Vagina (tissue), 2 donors: Measurements from ENCODE around the gene KRT75. TPM values are rescaled to one million over a fixed set of nuclear protein-coding genes. Genes with fewer than 3 reads are reported as not detected.

Source experiments
- DNase-seq, 2 donors: peaks; one replicate each; pipeline ENCODE4 v3.0.0-alpha.2; 2017; ENCODE audit errors: extremely low spot score in 2 of 2
- H3K27ac ChIP-seq: fragments of 200-600 bp; sonication (generic); one replicate; pipeline ENCODE4 v1.5.1; 2019
- H3K27me3 ChIP-seq: fragments of 200-600 bp; sonication (generic); one replicate; pipeline ENCODE4 v1.5.1; 2019
- H3K36me3 ChIP-seq, 2 donors: fragments of 200-600 bp; sonication (generic); one replicate each; pipeline ENCODE4 v1.5.1; 2017 to 2019
- H3K4me1 ChIP-seq: fragments of 200-600 bp; sonication (generic); one replicate; pipeline ENCODE4 v1.5.1; 2019
- H3K4me3 ChIP-seq, 2 donors: fragments of 200-600 bp; sonication (generic); 1 replicate in 1 of 2; 2 replicates in 1 of 2; pipeline ENCODE4 v1.5.1; 2016 to 2019
- H3K9me3 ChIP-seq: fragments of 200-600 bp; sonication (generic); one replicate; pipeline ENCODE4 v1.5.1; 2019
- CTCF ChIP-seq, 3 experiments: fragments of 450-650 bp in 2 of 3; fragments of 200-600 bp in 1 of 3; sonication (generic) in 1 of 3; IDR thresholded peaks; one replicate each; pipeline ENCODE4 v1.5.1; 2017 to 2019; ENCODE audit warnings: antibody characterized with exemption in 3 of 3, mild to moderate bottlenecking in 2 of 3, moderate library complexity in 2 of 3
- POLR2A ChIP-seq, 2 donors: fragments of 450-650 bp; IDR thresholded peaks; one replicate each; pipeline ENCODE4 v1.6.1; 2017; ENCODE audit warnings: antibody characterized with exemption in 2 of 2, mild to moderate bottlenecking in 2 of 2, moderate library complexity in 2 of 2
- POLR2AphosphoS5 ChIP-seq, 2 donors: sonication (generic); formaldehyde crosslinking; IDR thresholded peaks; one replicate each; pipeline ENCODE4 v1.9.0; 2017; ENCODE audit warnings: antibody characterized with exemption in 2 of 2, mild to moderate bottlenecking in 2 of 2, low read depth in 1 of 2; ENCODE audit not compliant: insufficient read depth in 1 of 2
- intact Hi-C: fragments of 100-400 bp; cut with DNase I; formaldehyde crosslinking; loops from one replicate; pipeline ENCODE4 v1.15.1; 2023
- total RNA-seq: library from RNA; depleted of rRNA; stranded (reverse); fragments of >200 nt; gene quantifications from one replicate; pipeline ENCODE4 v1.2.3, GENCODE V29; 2016

KRT75 gene
- total RNA-seq, 1 donor from 2014 or later: not detected

- H3K27ac ChIP-seq: no peak overlapping the region
- no peak overlapping the region for H3K4me3 ChIP-seq
- DNase-seq: no peak
- no peaks in the 10 kb centered on the region for H3K4me1 ChIP-seq
- H3K27me3 ChIP-seq: no peaks in the 10 kb centered on the region
- intact Hi-C loops: no loop called here
- TF ChIP-seq POLR2A (IDR thresholded peaks at IDR 0.05): no peak
- TF ChIP-seq CTCF (IDR thresholded peaks at IDR 0.05): no peak
- TF ChIP-seq POLR2AphosphoS5 (IDR thresholded peaks at IDR 0.05; ENCODE audit: insufficient read depth in 1 of 2, low read depth in 1 of 2): no peak
- H3K36me3 ChIP-seq: no peaks in the 10 kb centered on the region
- no peaks in the 10 kb centered on the region for H3K9me3 ChIP-seq
Measured at GRCh38 chr12:52464897-52465296, 30.7 kb upstream of the KRT75 start.

- DNase-seq: no peak
- Histone ChIP-seq H3K4me3 (no peak overlapping the region), H3K27me3 (no peaks in the 10 kb centered on the region), H3K27ac (no peak overlapping the region), H3K9me3 (no peaks in the 10 kb centered on the region), H3K36me3 (no peaks in the 10 kb centered on the region), H3K4me1 (no peaks in the 10 kb centered on the region)
- TF ChIP-seq POLR2A (IDR thresholded peaks at IDR 0.05) (no peak), CTCF (IDR thresholded peaks at IDR 0.05) (no peak), POLR2AphosphoS5 (IDR thresholded peaks at IDR 0.05; ENCODE audit: insufficient read depth in 1 of 2, low read depth in 1 of 2) (no peak)
- intact Hi-C loops: no loop called here
Measured at GRCh38 chr12:52461693-52462092, 27.5 kb upstream of the KRT75 start.

GRCh38 chr12:52458861-52459260 is 24.7 kb upstream of the KRT75 start:
- Histone ChIP-seq H3K9me3 (no peaks in the 10 kb centered on the region), H3K36me3 (no peaks in the 10 kb centered on the region), H3K27ac (no peak overlapping the region), H3K4me1 (no peaks in the 10 kb centered on the region), H3K4me3 (no peak overlapping the region), H3K27me3 (no peaks in the 10 kb centered on the region)
- TF ChIP-seq POLR2A (IDR thresholded peaks at IDR 0.05) (no peak), POLR2AphosphoS5 (IDR thresholded peaks at IDR 0.05; ENCODE audit: insufficient read depth in 1 of 2, low read depth in 1 of 2) (no peak), CTCF (IDR thresholded peaks at IDR 0.05) (no peak)
- intact Hi-C loops: no loop called here
- DNase-seq: no peak

- Histone ChIP-seq H3K27ac (no peak overlapping the region), H3K36me3 (no peaks in the 10 kb centered on the region), H3K9me3 (no peaks in the 10 kb centered on the region), H3K27me3 (no peaks in the 10 kb centered on the region), H3K4me3 (no peak overlapping the region), H3K4me1 (no peaks in the 10 kb centered on the region)
- no peak for DNase-seq
- intact Hi-C loops: no loop called here
- TF ChIP-seq POLR2A (IDR thresholded peaks at IDR 0.05) (no peak), CTCF (IDR thresholded peaks at IDR 0.05) (no peak), POLR2AphosphoS5 (IDR thresholded peaks at IDR 0.05; ENCODE audit: insufficient read depth in 1 of 2, low read depth in 1 of 2) (no peak)
Measured at GRCh38 chr12:52455821-52456220, 21.6 kb upstream of the KRT75 start.

- Histone ChIP-seq H3K4me1 (no peaks in the 10 kb centered on the region), H3K36me3 (no peaks in the 10 kb centered on the region), H3K4me3 (no peak overlapping the region), H3K27ac (no peak overlapping the region), H3K9me3 (no peaks in the 10 kb centered on the region), H3K27me3 (no peaks in the 10 kb centered on the region)
- TF ChIP-seq CTCF (IDR thresholded peaks at IDR 0.05) (no peak), POLR2AphosphoS5 (IDR thresholded peaks at IDR 0.05; ENCODE audit: insufficient read depth in 1 of 2, low read depth in 1 of 2) (no peak), POLR2A (IDR thresholded peaks at IDR 0.05) (no peak)
- DNase-seq: no peak
- intact Hi-C loops: no loop called here
Measured at GRCh38 chr12:52454411-52455201, 20.4 kb upstream of the KRT75 start.
